ENCODE data around the gene MRTO4. TPM values are rescaled to one million over a fixed set of nuclear protein-coding genes. Genes with fewer than 3 reads are reported as not detected.

Gene MRTO4
- total and polyA plus RNA-seq, 2 of the 13 experiments (the other 11 are each of a cell fraction or from before 2014, with no cell fraction given), result 28.1 to 59.2 TPM

DNA sequence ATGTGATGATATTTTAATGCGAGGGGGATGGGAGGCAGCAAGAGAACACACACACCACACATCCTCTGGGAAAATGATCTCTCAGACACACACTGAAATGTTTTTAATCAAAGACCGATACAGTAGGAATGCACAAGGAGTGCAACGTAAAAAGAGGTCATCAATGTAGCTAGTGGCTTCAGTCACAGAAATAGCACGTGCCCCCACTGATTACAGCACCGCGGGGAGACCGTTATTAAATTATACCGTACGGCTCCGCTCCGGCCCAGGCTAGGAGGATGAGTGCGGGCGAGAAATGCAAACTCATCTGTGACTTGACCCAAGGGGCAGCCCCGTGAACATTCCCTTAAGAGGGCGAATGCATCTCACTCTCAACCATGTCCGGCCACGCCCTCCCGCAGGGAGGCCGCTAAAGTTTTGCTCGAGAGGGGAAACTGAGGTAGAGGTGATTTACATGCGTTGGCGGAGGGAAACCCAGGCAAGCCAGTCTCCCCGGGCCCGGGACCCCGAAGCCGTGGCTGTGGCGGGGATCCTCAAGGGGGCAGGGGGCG, 42.1 kb upstream of the MRTO4 start (continued):
- TF ChIP-seq BHLHE40 (IDR thresholded peaks at IDR 0.05; ENCODE audit: low read length), result 0 out of 2 replicates have a peak, but pooled peaks have one; percentile 10
- TF ChIP-seq, protein P1, sequence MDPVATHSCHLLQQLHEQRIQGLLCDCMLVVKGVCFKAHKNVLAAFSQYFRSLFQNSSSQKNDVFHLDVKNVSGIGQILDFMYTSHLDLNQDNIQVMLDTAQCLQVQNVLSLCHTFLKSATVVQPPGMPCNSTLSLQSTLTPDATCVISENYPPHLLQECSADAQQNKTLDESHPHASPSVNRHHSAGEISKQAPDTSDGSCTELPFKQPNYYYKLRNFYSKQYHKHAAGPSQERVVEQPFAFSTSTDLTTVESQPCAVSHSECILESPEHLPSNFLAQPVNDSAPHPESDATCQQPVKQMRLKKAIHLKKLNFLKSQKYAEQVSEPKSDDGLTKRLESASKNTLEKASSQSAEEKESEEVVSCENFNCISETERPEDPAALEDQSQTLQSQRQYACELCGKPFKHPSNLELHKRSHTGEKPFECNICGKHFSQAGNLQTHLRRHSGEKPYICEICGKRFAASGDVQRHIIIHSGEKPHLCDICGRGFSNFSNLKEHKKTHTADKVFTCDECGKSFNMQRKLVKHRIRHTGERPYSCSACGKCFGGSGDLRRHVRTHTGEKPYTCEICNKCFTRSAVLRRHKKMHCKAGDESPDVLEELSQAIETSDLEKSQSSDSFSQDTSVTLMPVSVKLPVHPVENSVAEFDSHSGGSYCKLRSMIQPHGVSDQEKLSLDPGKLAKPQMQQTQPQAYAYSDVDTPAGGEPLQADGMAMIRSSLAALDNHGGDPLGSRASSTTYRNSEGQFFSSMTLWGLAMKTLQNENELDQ (CRISPR knock-in tag; IDR thresholded peaks at IDR 0.05; ENCODE audit: borderline replicate concordance), result no peak
- no peak for TF ChIP-seq SNAPC2 (CRISPR knock-in tag; IDR thresholded peaks at IDR 0.05)
- TF ChIP-seq NKX3-1 (CRISPR knock-in tag; IDR thresholded peaks at IDR 0.05), result no peak
- peak; percentile 78; the same call in 1 of the 2 replicates for TF ChIP-seq KDM5A (IDR thresholded peaks at IDR 0.05; ENCODE audit: borderline replicate concordance, low read length)
- no peak for TF ChIP-seq SIN3A (IDR thresholded peaks at IDR 0.05; ENCODE audit: borderline replicate concordance, low read depth, low read length)
- no peak for TF ChIP-seq NFKB2 (CRISPR knock-in tag; IDR thresholded peaks at IDR 0.05; ENCODE audit: borderline replicate concordance)
- TF ChIP-seq GTF3A (CRISPR knock-in tag; conservative IDR thresholded peaks at IDR 0.05), result no peak
- no peak for TF ChIP-seq NCOR1 (IDR thresholded peaks at IDR 0.05; ENCODE audit: borderline replicate concordance, low read length)
- TF ChIP-seq MED8 (CRISPR knock-in tag; IDR thresholded peaks at IDR 0.05; ENCODE audit: insufficient replicate concordance), result no peak
- no peak for TF ChIP-seq BCL6 (CRISPR knock-in tag; IDR thresholded peaks at IDR 0.05)
- no peak for TF ChIP-seq REST (IDR thresholded peaks at IDR 0.05; ENCODE audit: borderline replicate concordance in 1 of 2, low read depth in 1 of 2, low read length in 2 of 2)
- no peak for TF ChIP-seq ZNF460 (CRISPR knock-in tag; IDR thresholded peaks at IDR 0.05; ENCODE audit: borderline replicate concordance)
- TF ChIP-seq ZNF564 (CRISPR knock-in tag; IDR thresholded peaks at IDR 0.05), result no peak
- no peak for TF ChIP-seq HOXA7 (CRISPR knock-in tag; IDR thresholded peaks at IDR 0.05)
- no peak for TF ChIP-seq STAG1 (CRISPR knock-in tag; IDR thresholded peaks at IDR 0.05)
- TF ChIP-seq, protein P2, sequence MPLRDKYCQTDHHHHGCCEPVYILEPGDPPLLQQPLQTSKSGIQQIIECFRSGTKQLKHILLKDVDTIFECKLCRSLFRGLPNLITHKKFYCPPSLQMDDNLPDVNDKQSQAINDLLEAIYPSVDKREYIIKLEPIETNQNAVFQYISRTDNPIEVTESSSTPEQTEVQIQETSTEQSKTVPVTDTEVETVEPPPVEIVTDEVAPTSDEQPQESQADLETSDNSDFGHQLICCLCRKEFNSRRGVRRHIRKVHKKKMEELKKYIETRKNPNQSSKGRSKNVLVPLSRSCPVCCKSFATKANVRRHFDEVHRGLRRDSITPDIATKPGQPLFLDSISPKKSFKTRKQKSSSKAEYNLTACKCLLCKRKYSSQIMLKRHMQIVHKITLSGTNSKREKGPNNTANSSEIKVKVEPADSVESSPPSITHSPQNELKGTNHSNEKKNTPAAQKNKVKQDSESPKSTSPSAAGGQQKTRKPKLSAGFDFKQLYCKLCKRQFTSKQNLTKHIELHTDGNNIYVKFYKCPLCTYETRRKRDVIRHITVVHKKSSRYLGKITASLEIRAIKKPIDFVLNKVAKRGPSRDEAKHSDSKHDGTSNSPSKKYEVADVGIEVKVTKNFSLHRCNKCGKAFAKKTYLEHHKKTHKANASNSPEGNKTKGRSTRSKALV (CRISPR knock-in tag; IDR thresholded peaks at IDR 0.05), result no peak
- TF ChIP-seq AKAP8 (CRISPR knock-in tag; IDR thresholded peaks at IDR 0.05), result peak; percentile 5; the same call in 1 of the 2 replicates
- TF ChIP-seq HNRNPK (IDR thresholded peaks at IDR 0.05; ENCODE audit: low read depth, low read length, poor library complexity, severe bottlenecking), result no peak
- TF ChIP-seq ZNF382 (CRISPR knock-in tag; IDR thresholded peaks at IDR 0.05; ENCODE audit: borderline replicate concordance), result no peak
